ENCODE data around the gene PGP.
"Not testable (repeated sequence)": the region's sequence is repeated elsewhere in the genome, so short reads cannot be mapped to it uniquely, and the experiment has no call there.

Gene PGP

DNA sequence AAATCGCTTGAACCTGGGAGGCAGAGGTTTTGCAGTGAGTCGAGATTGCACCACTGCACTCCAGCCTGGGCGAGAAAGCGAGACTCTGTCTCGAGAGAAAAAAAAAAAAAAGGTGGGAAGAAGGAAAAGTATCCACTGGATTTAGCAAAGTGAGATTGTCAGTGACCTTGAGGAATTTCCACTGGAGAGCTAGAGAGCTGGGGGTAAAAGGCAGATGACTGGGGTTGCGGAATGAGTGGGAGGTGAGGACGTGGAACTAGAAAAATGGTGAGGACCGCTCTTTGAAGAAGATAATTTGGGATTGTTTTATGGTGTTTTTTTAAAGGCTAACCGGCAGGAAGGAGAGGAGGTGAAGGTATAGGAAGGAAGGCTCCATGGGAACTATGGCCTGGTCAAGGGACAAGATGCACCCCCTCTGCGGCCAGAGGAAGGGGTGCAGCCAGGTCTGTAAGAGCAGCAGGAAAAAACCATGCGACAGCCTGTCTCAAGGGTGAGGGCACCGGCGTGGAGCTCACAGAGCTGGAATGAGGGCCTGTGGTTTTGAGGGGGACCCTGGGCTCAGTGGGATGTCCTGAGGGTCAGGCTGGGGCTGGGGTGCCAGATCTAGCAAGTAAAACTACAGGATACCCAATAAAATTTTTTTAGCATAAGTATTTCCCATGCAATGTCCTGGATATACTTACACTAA, 10.1 kb downstream of the PGP start:
- DNase-seq (ENCODE audit: low read depth), result no peak
- peak overlapping the region; percentile 69 for H3K4me3 ChIP-seq (ENCODE audit: low read length)
- TF ChIP-seq, protein P1, sequence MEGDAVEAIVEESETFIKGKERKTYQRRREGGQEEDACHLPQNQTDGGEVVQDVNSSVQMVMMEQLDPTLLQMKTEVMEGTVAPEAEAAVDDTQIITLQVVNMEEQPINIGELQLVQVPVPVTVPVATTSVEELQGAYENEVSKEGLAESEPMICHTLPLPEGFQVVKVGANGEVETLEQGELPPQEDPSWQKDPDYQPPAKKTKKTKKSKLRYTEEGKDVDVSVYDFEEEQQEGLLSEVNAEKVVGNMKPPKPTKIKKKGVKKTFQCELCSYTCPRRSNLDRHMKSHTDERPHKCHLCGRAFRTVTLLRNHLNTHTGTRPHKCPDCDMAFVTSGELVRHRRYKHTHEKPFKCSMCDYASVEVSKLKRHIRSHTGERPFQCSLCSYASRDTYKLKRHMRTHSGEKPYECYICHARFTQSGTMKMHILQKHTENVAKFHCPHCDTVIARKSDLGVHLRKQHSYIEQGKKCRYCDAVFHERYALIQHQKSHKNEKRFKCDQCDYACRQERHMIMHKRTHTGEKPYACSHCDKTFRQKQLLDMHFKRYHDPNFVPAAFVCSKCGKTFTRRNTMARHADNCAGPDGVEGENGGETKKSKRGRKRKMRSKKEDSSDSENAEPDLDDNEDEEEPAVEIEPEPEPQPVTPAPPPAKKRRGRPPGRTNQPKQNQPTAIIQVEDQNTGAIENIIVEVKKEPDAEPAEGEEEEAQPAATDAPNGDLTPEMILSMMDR (IDR thresholded peaks at IDR 0.05; ENCODE audit: insufficient read depth, low read depth, low read length, missing control alignments), result no peak

DNA sequence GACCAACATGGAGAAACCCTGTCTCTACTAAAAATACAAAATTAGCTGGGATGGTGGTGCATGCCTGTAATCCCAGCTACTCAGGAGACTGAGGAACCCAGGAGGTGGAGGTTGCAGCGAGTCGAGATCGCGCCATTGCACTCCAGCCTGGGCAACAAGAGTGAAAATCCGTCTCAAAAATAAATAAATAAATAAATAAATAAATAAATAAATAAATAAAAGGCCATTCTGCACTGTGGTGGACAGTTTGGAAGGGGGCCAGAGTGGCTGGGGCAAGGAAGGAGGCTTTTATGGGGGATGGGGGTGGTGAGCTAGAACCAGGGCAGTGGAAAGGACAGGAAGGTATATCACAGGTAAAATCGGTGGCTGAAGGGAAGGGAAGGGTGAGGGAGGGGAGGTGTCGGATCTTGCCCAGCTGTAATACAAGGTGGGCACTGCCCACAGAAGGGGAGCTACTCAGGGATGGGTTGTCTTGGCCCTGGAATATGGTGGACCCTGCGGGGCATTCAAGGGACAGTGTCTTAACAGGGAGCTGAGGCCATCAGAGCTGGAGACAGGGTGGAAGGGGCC, 11.4 kb downstream of the PGP start:
- DNase-seq (ENCODE audit: low read depth); H3K4me3 ChIP-seq (ENCODE audit: low read length): not testable (repeated sequence)

DNA sequence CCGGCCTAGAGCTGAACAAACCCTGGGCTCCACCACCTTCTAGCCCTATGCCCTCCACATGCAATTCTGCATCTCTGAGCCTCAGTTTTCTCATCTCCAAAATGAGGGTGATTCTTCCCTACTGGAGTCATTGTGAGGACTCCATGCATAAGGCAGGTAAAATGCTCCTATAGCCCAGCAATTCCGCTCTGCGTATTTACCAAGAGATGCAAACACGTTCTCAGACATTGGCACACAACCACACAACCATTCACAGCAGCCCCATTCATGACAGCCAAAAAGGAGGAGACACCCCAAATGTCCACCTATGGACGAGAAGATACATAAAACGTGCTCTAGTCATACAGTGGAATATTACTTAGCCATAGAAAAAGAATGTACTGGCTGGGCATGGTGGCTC, 14.3 kb downstream of the PGP start:
- TF ChIP-seq, protein P1 (IDR thresholded peaks at IDR 0.05; ENCODE audit: insufficient read depth, low read depth, low read length, missing control alignments), result no peak
- no peak for DNase-seq (ENCODE audit: low read depth)

DNA sequence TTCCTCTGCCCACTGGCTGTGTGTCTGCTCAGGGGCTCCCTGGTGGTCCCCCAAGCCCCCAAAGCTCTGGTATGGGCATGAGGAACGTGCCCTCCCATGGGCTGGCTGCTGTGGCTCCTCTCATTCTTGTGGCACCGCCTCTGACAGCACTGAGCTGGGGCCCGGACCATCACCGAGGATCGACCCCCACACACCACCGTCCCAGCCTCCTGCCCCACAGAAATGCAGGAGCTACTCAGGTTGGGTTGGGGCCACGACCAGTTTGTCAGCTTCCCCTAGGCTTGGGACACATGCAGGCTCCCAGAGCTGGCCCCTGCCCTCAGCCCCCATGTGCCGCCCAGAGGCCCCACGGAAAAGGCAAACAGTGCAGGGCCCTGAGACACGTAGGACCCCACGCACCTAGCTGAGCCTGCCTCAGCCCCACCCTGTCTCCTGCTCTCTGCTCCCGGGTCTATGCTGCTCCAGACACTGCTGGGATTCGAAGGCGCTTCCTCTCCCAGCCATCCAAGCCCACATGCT, 15.0 kb downstream of the PGP start:
- TF ChIP-seq, protein P1 (IDR thresholded peaks at IDR 0.05; ENCODE audit: insufficient read depth, low read depth, low read length, missing control alignments), result no peak
- no peak overlapping the region for H3K4me3 ChIP-seq (ENCODE audit: low read length)
- DNase-seq (ENCODE audit: low read depth), result no peak

More for the DNA sequence above, 14.3 kb downstream of the PGP start:
- no peak overlapping the region for H3K4me3 ChIP-seq (ENCODE audit: low read length)

DNA sequence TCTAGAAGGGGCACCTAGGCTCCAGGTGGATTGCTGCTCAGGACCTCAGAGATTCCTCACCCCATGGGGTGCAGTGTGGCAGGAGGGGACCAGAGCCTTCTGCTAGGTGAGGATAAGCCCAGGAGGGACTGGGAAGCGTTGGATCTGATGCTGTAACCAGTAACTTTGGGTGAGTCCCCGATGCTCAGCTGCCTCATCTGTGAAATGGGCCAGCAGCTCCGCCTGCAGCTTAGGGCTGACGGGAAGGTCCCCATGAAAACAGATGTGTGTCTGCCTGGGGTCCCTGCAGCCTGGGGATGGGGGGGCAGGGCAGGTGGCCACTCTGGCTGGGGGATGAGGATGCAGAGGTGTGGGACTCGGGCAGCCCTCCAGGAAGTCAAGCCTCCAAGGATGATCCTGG, 15.5 kb downstream of the PGP start:
- H3K4me3 ChIP-seq (ENCODE audit: low read length), result no peak overlapping the region
- TF ChIP-seq, protein P1 (IDR thresholded peaks at IDR 0.05; ENCODE audit: insufficient read depth, low read depth, low read length, missing control alignments), result no peak
- DNase-seq (ENCODE audit: low read depth), result no peak

DNA sequence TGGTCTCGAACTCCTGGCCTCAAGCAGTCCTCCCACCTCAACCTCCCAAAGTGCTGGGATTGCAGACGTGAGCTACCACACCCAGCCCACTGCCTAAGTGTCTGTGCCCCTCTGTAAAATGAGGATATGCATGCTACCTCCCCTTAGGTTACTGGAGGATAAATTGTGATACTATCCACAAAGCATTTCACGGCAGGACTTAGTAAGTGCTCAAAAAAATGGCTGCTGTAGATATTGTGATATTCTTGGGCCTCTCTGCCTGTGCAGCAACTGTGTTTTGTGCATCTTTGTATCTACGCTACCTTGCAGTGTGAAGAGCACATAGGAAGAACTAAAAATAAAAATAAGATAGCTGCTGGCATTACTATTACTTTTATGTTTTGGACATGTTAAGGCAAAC, 16.4 kb downstream of the PGP start:
- no peak for DNase-seq (ENCODE audit: low read depth)
- H3K4me3 ChIP-seq (ENCODE audit: low read length), result no peak overlapping the region
- TF ChIP-seq, protein P1 (IDR thresholded peaks at IDR 0.05; ENCODE audit: insufficient read depth, low read depth, low read length, missing control alignments), result no peak

DNA sequence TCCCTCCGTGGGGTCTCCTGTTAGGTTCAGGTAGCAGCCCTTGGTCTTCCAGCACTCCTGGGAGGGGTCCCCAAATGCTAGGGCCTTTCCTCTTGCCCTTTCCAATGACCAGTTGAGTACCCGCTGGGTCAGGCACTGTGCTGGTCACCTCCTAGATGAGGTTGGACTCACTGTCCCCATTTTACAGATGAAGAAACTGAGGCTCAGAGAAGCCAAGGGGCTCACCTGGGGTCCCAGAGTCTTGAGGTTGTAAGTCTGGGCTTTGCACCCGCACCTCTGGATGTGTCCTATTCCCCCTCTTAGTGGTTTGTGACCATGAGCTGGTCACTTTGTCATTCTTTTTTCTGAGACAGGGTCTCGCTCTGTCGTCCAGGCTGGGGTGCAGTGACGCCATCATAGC, 16.9 kb downstream of the PGP start:
- H3K4me3 ChIP-seq (ENCODE audit: low read length), result no peak overlapping the region
- TF ChIP-seq, protein P1 (IDR thresholded peaks at IDR 0.05; ENCODE audit: insufficient read depth, low read depth, low read length, missing control alignments), result no peak
- DNase-seq (ENCODE audit: low read depth), result no peak
